Measurements from ENCODE around the gene UNCX. TPM values are rescaled to one million over a fixed set of nuclear protein-coding genes. Genes with fewer than 3 reads are reported as not detected.

Gene UNCX
- polyA plus RNA-seq, 1 experiment = not detected

- no peak for DNase-seq (ENCODE audit: low read depth)
- POLR2A ChIA-PET = no interaction called here
- H3K27me3 ChIP-seq (ENCODE audit: control insufficient read depth, insufficient read depth, low read length) = peaks cover 59% of the 10 kb centered on the region
- TF ChIP-seq, protein P1, sequence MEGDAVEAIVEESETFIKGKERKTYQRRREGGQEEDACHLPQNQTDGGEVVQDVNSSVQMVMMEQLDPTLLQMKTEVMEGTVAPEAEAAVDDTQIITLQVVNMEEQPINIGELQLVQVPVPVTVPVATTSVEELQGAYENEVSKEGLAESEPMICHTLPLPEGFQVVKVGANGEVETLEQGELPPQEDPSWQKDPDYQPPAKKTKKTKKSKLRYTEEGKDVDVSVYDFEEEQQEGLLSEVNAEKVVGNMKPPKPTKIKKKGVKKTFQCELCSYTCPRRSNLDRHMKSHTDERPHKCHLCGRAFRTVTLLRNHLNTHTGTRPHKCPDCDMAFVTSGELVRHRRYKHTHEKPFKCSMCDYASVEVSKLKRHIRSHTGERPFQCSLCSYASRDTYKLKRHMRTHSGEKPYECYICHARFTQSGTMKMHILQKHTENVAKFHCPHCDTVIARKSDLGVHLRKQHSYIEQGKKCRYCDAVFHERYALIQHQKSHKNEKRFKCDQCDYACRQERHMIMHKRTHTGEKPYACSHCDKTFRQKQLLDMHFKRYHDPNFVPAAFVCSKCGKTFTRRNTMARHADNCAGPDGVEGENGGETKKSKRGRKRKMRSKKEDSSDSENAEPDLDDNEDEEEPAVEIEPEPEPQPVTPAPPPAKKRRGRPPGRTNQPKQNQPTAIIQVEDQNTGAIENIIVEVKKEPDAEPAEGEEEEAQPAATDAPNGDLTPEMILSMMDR (IDR thresholded peaks at IDR 0.05; ENCODE audit: insufficient read depth, low read depth, low read length) = no peak
- H3K36me3 ChIP-seq (ENCODE audit: control insufficient read depth, insufficient read depth, low read length) = no peaks in the 10 kb centered on the region
- CTCF ChIA-PET = interaction anchor here (0.6 kb wide), 2 partner anchors 12 to 17 kb away, joined by 3 read pairs; no protein-coding TSS in a partner anchor
- H3K4me3 ChIP-seq (ENCODE audit: low read depth, low read length) = no peak overlapping the region
These were observed 9.1 kb downstream of the UNCX start for GRCh38 chr7:1241603-1242255.

DNA sequence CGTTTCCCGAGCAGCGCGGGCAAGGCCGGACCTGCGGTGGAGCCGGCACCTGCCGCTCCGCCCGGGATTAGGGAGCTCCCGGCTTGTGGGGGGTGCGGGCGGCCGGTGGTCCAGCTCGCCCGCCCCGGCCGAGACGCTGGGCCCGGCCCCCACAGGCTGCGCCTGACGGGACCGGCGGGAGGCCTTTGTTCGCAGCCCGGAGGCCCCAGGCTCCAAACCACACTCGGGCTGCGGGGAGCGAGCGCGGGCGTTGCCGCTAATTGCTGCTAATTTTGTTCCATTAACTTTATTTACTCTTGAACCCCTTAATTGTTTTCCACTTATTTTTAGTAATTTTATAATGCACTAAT, 9.6 kb downstream of the UNCX start:
- TF ChIP-seq, protein P1 (IDR thresholded peaks at IDR 0.05; ENCODE audit: insufficient read depth, low read depth, low read length) = no peak
- Histone ChIP-seq H3K4me3 (ENCODE audit: low read depth, low read length) (no peak overlapping the region), H3K36me3 (ENCODE audit: control insufficient read depth, insufficient read depth, low read length) (no peaks in the 10 kb centered on the region), H3K27me3 (ENCODE audit: control insufficient read depth, insufficient read depth, low read length) (peaks cover 59% of the 10 kb centered on the region)
- ChIA-PET POLR2A (no interaction called here), CTCF (interaction anchor here (0.6 to 1.2 kb wide), 2 partner anchors 17 to 18 kb away, joined by 3 read pairs; no protein-coding TSS in a partner anchor)
- DNase-seq (ENCODE audit: low read depth) = no peak

- TF ChIP-seq, protein P1 (IDR thresholded peaks at IDR 0.05; ENCODE audit: insufficient read depth, low read depth, low read length) = no peak
- ChIA-PET POLR2A (no interaction called here), CTCF (interaction anchor here (1.2 kb wide), 1 partner anchor 19 kb away, joined by 3 read pairs; no protein-coding TSS in a partner anchor)
- no peaks in the 10 kb centered on the region for H3K36me3 ChIP-seq (ENCODE audit: control insufficient read depth, insufficient read depth, low read length)
- DNase-seq (ENCODE audit: low read depth) = no peak
- no peak overlapping the region for H3K4me3 ChIP-seq (ENCODE audit: low read depth, low read length)
- peaks cover 58% of the 10 kb centered on the region for H3K27me3 ChIP-seq (ENCODE audit: control insufficient read depth, insufficient read depth, low read length)
These were observed 10.1 kb downstream of the UNCX start for GRCh38 chr7:1242606-1243289.

DNA sequence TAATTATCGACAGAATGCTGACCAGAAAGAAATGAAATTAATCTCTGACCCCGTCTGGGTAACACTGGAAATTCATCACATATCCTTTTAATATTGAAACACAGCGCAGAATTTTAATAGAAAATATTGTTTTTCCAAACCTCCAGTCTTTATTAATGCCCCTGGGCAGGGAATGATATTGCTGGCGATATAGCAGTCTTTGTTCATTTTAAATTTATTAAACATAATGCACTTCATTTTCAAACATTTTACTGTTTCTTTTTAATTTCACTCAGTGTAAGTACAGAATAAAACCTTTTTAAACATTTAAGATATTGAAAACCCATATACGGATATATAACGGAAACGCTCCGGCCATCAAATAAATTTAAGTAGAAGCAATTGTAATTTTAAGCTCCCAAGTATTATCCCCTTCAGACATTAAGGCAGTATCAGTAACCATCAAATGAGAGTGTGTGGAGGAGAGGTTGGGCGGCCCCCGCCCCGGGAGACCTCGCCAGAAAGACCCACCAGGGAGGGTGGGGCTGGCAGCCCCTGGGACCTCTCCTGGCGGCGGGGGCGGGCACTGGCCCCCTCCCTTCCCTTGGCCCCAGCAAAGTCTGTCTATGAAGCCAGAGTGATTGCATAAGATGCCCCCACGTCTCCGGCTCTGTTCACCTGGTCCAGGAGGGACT, 10.8 kb downstream of the UNCX start:
- CTCF ChIA-PET = interaction anchor here (1.2 kb wide), 1 partner anchor 20 kb away, joined by 3 read pairs; no protein-coding TSS in a partner anchor

More for the DNA sequence above, 10.8 kb downstream of the UNCX start:
- Histone ChIP-seq H3K36me3 (ENCODE audit: control insufficient read depth, insufficient read depth, low read length) (no peaks in the 10 kb centered on the region), H3K27me3 (ENCODE audit: control insufficient read depth, insufficient read depth, low read length) (peaks cover 60% of the 10 kb centered on the region), H3K4me3 (ENCODE audit: low read depth, low read length) (no peak overlapping the region)
- TF ChIP-seq, protein P1 (IDR thresholded peaks at IDR 0.05; ENCODE audit: insufficient read depth, low read depth, low read length) = no peak
- POLR2A ChIA-PET = no interaction called here
- DNase-seq (ENCODE audit: low read depth) = no peak

Measured in BJ (cell line).